Hematopoietic multipotent progenitor cell treated with erythropoietin and hydrocortisone succinate and interleukin-3 and kit ligand, for 15 days (in vitro differentiated cells): ENCODE results near the gene MXRA8.

Experiments
- DNase-seq: peaks from one replicate; pipeline ENCODE4 v3.0.0-alpha.2; 2015; ENCODE audit warnings: low spot score

MXRA8 gene

DNA sequence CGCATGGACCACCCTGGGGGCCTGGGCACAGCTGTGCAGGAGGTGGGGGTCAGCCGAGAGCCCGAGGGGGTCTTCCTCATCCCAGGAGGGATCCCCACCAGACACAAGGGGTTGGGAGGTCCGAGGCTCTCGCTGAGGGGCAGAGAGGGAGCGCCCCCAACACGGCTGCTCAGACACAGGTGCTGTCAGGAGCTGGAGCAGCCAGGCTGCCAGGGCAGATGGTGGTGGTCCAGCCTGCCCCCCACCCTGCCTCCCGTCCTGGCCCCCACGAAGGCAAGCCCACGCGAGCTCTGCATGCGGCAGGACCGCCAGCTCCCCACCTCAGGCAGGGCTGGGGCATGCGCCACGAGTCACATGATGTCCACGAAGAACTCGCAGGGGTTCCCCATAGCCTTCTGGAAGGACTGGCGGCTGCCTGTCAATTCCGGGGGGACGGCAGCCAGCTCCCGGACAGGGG, 22.5 kb downstream of the MXRA8 start:
- no peak for DNase-seq

DNA sequence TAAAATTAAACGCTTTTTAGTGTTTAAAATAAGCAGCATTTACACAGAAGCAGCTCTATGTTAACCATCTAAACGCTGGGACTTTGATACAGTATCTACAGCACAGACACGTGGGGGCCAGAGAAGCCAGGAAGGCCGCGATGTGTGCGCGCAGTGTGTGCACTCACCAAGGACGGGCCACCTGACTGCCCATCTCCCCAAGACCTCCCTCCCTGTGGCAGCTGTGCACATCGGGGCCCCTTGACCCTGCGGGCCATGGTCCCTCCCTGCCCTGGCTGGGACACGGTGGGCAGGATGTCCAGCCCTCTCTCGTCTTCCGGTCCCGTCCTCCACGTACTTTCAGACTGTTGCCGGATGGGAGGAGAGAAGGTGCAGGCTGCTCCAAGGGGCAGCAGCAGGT, 23.1 kb downstream of the MXRA8 start:
- DNase-seq, result no peak

DNA sequence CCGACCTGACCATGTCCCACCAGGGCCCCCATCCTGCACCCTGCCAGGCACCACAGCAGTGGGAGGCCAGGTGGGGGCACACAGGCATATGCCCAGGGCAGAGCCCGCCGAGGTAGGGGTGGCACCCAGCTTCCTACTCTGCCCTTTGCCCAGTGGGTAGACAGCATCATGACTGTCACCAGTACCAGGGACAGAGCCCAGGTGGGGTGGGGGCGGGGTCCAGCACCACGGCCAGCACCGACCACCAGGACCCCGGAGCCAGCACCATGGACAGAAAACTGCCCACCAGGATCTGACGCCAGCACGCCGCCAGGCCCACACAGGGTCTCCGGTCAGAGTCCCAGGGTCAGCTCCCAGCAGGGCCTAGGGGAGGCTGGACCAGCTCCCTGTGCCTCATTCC, 23.5 kb downstream of the MXRA8 start:
- DNase-seq, result no peak

DNA sequence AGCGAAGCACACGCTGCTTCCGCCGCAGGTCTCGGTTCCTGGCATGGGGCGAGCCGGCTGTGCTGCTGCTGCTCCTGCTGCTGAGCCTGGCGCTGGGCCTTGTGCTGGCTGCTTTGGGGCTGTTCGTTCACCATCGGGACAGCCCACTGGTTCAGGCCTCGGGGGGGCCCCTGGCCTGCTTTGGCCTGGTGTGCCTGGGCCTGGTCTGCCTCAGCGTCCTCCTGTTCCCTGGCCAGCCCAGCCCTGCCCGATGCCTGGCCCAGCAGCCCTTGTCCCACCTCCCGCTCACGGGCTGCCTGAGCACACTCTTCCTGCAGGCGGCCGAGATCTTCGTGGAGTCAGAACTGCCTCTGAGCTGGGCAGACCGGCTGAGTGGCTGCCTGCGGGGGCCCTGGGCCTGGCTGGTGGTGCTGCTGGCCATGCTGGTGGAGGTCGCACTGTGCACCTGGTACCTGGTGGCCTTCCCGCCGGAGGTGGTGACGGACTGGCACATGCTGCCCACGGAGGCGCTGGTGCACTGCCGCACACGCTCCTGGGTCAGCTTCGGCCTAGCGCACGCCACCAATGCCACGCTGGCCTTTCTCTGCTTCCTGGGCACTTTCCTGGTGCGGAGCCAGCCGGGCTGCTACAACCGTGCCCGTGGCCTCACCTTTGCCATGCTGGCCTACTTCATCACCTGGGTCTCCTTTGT, 24.7 kb downstream of the MXRA8 start:
- DNase-seq, result no peak

DNA sequence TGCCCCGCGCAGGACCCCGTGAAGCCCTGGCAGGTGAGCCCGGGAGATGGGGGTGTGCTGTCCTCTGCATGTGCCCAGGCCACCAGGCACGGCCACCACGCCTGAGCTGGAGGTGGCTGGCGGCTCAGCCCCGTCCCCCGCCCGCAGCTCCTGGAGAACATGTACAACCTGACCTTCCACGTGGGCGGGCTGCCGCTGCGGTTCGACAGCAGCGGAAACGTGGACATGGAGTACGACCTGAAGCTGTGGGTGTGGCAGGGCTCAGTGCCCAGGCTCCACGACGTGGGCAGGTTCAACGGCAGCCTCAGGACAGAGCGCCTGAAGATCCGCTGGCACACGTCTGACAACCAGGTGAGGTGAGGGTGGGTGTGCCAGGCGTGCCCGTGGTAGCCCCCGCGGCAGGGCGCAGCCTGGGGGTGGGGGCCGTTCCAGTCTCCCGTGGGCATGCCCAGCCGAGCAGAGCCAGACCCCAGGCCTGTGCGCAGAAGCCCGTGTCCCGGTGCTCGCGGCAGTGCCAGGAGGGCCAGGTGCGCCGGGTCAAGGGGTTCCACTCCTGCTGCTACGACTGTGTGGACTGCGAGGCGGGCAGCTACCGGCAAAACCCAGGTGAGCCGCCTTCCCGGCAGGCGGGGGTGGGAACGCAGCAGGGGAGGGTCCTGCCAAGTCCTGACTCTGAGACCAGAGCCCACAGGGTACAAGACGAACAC, 25.4 kb downstream of the MXRA8 start:
- no peak for DNase-seq

DNA sequence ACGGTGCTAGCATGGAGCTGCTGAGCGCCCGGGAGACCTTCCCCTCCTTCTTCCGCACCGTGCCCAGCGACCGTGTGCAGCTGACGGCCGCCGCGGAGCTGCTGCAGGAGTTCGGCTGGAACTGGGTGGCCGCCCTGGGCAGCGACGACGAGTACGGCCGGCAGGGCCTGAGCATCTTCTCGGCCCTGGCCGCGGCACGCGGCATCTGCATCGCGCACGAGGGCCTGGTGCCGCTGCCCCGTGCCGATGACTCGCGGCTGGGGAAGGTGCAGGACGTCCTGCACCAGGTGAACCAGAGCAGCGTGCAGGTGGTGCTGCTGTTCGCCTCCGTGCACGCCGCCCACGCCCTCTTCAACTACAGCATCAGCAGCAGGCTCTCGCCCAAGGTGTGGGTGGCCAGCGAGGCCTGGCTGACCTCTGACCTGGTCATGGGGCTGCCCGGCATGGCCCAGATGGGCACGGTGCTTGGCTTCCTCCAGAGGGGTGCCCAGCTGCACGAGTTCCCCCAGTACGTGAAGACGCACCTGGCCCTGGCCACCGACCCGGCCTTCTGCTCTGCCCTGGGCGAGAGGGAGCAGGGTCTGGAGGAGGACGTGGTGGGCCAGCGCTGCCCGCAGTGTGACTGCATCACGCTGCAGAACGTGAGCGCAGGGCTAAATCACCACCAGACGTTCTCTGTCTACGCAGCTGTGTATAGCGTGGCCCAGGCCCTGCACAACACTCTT, 26.2 kb downstream of the MXRA8 start:
- DNase-seq, result no peak

DNA sequence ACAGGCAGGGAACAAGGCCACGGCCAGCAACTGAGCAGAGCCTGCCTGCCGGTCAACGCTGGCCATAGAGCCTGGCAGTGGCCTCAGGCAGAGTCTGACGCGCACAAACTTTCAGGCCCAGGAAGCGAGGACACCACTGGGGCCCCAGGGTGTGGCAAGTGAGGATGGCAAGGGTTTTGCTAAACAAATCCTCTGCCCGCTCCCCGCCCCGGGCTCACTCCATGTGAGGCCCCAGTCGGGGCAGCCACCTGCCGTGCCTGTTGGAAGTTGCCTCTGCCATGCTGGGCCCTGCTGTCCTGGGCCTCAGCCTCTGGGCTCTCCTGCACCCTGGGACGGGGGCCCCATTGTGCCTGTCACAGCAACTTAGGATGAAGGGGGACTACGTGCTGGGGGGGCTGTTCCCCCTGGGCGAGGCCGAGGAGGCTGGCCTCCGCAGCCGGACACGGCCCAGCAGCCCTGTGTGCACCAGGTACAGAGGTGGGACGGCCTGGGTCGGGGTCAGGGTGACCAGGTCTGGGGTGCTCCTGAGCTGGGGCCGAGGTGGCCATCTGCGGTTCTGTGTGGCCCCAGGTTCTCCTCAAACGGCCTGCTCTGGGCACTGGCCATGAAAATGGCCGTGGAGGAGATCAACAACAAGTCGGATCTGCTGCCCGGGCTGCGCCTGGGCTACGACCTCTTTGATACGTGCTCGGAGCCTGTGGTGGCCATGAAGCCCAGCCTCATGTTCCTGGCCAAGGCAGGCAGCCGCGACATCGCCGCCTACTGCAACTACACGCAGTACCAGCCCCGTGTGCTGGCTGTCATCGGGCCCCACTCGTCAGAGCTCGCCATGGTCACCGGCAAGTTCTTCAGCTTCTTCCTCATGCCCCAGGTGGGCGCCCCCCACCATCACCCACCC, 27.0 kb downstream of the MXRA8 start, which contains the start of gene TAS1R3:
Gene TAS1R3, plus strand, starts transcription at position 213 of the 898 bp plus-strand sequence. Its CDS starts 66 bp downstream, at position 279.
- no peak for DNase-seq

DNA sequence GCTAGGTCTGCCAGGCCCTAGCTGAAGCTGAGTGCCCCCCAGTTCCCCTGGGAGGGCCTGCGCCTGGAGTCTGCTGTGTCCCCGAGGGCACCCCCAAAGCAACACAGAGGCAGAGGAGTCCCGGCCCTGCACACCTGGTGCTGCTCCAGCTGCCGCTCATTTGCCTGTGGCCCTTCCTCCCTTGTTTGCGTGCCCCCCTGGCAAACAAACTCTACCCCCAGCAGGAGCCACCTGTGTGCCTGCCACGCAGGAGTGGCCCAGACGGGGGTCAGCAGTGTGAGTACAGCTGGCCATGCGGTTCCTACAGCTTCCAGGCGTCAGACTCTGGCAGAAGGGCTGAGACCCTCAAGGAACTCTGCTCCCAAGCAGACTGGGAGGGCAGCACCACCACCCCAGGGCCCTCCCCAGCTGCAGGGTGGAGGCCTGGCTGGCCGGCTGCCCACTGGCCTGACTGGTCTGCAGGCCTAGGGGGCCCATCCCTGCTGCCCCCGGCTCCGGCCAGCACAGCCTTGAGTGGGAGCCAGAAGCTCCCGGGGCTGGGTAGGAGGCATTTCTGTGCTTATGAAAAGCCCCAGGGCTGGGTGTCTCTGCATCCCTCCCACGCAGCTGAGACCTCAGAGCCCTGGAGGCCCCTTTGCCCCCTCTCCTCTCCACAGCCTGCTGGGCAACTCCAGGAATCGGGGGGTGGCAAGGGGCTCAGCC, 27.8 kb downstream of the MXRA8 start:
- no peak for DNase-seq

DNA sequence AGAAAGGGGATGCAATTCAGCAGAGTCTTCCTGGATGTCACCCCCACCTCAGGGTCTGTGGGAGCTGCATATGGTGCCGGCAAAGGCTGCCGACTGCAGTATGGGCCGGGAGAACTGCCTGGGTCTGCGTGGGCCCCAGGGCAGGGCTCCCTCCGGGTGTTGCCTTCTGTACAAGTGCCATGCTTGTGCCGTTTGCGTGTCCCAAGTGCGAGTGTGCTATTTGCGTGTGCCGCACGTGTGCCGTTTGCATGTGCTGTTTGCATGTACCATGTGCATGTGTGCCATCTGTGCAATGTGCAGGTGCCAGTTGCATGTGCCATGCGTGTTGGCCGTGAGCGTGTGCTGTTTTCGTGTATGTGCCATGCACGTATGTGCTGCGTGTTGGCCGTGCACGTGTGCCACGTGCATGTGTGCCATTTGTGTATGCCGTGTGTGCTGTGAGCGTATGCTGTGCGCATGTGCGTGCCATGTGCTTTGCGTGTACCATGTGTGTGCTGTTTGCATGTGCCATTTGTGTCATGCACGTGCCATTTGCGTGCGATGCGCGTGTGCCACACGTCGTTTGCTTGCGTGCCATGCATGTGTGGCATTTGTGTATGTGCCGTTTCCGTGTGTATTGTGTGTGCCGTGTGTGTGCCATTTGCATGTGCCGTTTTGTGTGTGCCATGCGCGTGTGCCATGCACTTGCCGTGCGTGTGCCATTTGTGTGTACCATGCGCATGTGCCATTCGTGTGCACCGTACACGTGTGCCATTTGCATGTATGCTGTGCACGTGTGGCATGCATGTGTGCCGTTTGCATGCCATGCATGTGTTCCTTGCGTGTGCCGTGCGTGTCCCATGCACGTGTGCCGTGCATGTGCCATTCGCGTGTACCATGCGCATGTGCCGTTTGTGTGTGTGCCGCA, 28.8 kb downstream of the MXRA8 start:
- no peak for DNase-seq

DNA sequence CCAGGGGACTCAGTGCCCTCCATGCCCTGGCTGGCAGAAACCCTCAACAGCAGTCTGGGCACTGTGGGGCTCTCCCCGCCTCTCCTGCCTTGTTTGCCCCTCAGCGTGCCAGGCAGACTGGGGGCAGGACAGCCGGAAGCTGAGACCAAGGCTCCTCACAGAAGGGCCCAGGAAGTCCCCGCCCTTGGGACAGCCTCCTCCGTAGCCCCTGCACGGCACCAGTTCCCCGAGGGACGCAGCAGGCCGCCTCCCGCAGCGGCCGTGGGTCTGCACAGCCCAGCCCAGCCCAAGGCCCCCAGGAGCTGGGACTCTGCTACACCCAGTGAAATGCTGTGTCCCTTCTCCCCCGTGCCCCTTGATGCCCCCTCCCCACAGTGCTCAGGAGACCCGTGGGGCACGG, 30.1 kb downstream of the MXRA8 start:
- DNase-seq, result no peak

DNA sequence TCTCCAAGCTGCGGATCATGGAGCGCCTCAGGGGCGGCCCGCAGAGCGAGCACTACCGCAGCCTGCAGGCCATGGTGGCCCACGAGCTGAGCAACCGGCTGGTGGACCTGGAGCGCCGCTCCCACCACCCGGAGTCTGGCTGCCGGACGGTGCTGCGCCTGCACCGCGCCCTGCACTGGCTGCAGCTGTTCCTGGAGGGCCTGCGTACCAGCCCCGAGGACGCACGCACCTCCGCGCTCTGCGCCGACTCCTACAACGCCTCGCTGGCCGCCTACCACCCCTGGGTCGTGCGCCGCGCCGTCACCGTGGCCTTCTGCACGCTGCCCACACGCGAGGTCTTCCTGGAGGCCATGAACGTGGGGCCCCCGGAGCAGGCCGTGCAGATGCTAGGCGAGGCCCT, 31.1 kb downstream of the MXRA8 start:
- DNase-seq, result no peak

DNA sequence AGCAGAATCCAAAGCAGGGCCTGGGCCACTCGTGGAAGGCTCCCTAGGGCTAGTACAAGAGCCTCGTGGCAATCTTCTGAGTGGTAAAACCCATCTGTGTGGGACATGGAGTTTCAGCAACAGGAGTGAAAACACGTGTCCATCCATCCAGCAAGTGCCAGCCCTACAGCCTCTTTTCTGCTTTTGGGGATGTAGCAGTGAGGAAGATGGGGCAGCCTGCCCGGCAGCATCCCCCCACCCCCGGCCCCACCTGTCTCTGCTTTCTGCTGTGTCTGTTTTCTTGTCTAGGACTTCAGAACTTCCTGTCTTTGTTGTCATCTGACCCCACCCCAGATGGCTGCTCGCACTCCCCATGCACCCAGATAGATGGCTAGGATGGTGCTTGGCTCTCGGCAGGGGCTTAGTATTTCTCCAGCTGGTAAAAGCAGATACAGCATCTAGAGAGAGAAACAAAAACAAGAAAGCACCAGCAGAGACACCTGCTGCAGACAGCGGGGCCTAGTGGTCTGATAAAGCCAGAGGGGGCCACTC, 32.2 kb downstream of the MXRA8 start:
- DNase-seq, result no peak

DNA sequence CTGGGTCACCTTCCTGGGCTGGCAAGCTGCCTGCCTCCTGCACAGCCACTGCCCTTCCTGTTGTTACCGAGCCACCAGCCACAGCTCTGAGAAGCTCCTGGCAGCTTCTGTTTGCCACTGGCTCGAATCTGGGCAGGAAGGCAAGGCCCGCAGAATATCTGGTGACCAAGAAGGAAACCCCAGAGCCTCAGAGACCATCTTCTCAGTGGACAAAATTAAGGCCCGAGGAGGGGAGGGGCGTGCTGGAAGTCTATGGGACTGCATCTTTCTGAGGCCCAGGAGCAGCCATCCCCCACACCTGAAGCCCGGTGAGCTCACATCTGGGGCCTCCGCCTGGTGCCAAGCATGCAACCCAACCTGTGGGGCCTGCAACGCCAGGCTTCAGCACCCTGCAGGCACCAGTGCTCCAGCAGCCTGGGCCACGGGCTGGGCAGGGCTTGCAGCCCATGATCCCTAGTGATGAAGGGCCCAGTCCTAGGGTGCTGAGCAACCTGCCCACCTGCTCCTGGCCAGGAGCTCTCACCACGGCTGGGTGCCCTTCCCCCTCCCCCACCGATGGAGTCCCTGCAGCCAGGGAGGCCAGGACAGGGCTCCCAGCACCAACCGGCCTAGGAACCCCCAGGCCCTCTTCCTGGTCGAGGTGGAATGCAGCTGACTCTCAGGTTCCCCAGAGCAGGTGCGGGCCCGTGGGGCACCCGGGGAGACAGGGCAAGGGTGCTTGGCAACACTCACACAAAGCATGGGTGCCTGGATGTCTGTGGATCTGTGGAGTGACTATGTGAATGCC, 32.9 kb downstream of the MXRA8 start:
- peak; percentile 5 for DNase-seq

DNA sequence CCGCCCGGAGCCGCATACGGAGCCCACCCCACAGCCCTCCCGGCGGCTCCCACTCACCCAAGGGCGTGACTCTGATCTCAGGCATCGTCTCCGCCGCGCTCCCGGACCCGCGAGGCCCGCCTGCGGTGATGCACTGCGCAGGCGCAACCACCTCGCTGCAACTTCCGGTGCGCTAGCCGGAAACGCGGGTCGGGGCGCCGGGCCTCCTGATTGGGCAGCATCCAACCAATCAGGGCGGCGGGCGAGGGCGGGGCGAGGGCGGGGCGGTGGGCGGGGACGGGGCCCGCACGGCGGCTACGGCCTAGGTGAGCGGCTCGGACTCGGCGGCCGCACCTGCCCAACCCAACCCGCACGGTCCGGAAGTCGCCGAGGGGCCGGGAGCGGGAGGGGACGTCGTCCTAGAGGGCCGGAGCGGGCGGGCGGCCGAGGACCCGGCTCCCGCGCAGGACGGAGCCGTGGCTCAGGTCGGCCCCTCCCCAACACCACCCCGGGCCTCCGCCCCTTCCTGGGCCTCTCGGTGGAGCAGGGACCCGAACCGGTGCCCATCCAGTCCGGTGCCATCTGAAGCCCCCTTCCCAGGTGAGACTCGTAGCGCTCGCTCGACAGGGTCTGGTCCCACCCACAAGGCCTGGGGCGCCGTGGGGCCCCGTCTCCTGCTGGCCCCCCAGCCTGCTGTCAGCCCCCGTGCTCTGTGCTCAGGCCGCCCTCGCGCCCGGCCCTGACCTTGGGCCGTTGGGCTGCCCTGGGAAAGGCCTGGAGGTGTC, 33.6 kb downstream of the MXRA8 start, which contains the start of the genes CPTP and INTS11:
Gene CPTP, plus strand, starts transcription at position 279 of the 764 bp plus-strand sequence. CDS start 2,109 bp downstream, outside the sequence.
Gene INTS11, minus strand, starts transcription at position 137 of the 764 bp plus-strand sequence. Its CDS starts 52 bp downstream, at position 85.
- peak; percentile 95 for DNase-seq

DNA sequence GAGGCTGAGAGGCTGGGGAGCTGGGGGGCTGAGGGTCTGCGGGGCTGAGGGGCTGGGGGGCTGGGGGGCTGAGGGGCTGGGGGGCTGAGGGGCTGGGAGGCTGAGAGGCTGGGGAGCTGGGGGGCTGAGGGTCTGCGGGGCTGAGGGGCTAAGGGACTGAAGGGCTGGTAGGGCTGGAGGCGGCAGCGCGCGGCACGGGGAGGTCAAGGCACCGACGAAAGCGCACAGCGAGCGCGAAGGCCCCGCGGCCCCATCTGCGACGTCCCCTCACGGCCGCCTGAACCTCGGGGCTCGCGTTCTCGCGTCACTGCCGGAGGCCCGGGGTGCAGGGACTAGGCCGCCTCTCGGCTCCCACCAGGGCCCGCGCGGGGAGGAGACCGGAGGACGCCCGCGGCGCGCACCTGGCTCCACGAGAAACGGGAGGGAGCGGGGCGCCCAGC, 34.3 kb downstream of the MXRA8 start:
- DNase-seq, result no peak

DNA sequence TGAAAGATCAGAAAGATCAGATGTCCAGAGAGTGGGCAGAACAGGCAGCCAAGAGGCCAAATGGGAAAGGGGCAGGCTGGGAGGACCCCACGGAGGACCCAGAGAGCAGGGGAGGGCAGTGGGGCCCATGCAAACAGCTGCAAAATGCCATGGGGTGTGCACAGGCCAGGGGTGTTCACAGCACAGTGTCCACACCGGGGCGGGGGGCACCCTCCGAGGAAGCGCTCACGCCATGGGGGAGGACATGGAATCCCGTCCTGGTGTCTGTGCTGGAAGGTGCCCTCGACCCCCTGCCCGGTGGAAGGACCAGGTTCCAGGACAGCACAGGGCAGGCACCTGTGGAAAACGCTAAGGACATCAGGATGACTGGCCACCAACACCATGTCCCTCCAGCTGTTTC, 35.4 kb downstream of the MXRA8 start:
- no peak for DNase-seq

DNA sequence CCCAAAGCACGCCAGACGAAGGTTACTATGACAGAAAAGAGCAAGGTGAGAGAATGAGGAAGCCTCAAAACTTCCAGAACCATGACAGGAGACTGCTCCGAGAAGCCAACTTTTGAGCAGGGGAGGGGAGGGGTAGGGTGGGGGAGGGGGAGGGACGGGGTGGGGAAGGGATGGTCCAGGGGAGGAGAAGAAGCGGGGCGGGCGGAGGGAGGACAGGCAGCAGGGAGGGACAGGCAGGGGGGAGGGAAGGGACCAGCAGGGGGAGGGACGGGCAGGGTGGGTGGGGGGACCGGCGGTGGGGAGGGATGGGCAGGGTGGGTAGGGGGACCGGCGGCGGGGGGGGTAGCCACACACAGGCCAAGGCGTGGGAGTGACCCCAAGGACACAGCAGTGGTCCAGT, 35.9 kb downstream of the MXRA8 start:
- no peak for DNase-seq

DNA sequence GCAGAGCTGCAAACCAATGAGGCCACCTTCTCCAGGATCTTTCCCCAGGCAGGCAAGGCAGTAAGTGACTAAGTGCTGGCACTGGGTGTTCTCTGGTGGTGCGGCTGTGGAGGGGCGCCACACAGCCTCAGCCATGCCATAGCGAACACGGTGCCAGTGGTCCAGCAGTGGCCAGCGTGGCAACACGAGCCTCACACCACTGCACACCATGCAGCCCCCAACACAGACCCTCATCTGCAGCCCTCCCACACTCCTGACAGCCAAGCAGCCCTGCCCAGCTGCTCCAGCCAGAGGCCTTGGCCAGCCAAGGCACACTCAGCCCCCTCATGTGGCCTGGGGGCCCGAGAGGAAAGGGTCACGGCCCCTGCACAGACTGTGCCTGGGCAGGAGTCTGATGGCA, 36.9 kb downstream of the MXRA8 start:
- DNase-seq, result no peak
